ENCODE results near the gene POLE.

DNA sequence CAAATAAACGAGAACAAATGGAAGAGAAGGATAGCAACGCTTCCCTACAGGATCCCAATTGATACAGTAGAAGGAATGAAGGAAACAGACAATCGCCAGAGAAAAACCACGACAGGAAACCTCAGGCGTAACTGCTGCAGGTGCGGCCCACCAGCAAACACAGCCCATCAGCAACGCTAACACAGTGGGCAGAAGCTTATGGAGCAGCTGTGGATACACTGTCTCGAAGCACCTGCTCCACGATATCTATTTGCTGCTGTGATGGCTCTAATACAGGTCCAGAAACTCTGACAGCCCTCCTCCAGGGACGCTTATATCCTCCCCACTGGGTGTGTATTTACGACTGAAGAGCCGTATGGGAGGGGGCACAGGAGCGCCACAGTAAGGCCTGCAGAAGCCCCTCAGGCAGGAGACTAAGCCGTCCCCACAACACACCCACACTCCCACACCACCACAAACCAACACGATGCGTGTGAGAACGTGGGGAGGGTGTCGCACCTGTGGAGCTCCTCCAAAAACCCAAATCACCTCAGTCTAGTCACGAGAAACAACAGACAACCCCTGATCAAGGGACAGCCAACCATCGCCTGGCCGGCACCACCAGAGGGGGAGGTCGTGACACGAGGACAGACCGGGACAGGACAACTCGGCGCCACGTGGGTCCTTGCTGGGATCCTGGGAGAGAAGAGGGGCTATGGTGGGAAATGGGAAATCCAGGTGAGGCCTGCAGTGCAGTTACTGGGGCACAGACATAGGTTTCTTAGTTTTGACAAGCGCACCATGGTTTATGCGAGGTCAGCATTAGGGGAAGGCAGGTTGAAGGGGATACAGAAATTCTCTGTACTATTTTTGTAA lies 24.0 kb downstream of the POLE start:
- TF ChIP-seq TCF12 (IDR thresholded peaks at IDR 0.05; ENCODE audit: low read depth) (no peak), TEAD4 (IDR thresholded peaks at IDR 0.05) (no peak), NFIC (IDR thresholded peaks at IDR 0.05) (no peak), ZBTB7A (IDR thresholded peaks at IDR 0.05; ENCODE audit: low read depth) (no peak), CREB1 (IDR thresholded peaks at IDR 0.05; ENCODE audit: low read depth) (no peak), RAD21 (IDR thresholded peaks at IDR 0.05; ENCODE audit: low read depth) (no peak), EGR1 (IDR thresholded peaks at IDR 0.05) (no peak), FOXM1 (IDR thresholded peaks at IDR 0.05; ENCODE audit: borderline replicate concordance, low read depth) (no peak), EP300 (IDR thresholded peaks at IDR 0.05; ENCODE audit: borderline replicate concordance) (no peak), TAF1 (IDR thresholded peaks at IDR 0.05; ENCODE audit: low read depth) (no peak), YY1 (IDR thresholded peaks at IDR 0.05; ENCODE audit: low read depth) (no peak)
- TF ChIP-seq, protein P1, sequence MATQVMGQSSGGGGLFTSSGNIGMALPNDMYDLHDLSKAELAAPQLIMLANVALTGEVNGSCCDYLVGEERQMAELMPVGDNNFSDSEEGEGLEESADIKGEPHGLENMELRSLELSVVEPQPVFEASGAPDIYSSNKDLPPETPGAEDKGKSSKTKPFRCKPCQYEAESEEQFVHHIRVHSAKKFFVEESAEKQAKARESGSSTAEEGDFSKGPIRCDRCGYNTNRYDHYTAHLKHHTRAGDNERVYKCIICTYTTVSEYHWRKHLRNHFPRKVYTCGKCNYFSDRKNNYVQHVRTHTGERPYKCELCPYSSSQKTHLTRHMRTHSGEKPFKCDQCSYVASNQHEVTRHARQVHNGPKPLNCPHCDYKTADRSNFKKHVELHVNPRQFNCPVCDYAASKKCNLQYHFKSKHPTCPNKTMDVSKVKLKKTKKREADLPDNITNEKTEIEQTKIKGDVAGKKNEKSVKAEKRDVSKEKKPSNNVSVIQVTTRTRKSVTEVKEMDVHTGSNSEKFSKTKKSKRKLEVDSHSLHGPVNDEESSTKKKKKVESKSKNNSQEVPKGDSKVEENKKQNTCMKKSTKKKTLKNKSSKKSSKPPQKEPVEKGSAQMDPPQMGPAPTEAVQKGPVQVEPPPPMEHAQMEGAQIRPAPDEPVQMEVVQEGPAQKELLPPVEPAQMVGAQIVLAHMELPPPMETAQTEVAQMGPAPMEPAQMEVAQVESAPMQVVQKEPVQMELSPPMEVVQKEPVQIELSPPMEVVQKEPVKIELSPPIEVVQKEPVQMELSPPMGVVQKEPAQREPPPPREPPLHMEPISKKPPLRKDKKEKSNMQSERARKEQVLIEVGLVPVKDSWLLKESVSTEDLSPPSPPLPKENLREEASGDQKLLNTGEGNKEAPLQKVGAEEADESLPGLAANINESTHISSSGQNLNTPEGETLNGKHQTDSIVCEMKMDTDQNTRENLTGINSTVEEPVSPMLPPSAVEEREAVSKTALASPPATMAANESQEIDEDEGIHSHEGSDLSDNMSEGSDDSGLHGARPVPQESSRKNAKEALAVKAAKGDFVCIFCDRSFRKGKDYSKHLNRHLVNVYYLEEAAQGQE (IDR thresholded peaks at IDR 0.05; ENCODE audit: low read depth) = no peak
- TF ChIP-seq, protein P2, sequence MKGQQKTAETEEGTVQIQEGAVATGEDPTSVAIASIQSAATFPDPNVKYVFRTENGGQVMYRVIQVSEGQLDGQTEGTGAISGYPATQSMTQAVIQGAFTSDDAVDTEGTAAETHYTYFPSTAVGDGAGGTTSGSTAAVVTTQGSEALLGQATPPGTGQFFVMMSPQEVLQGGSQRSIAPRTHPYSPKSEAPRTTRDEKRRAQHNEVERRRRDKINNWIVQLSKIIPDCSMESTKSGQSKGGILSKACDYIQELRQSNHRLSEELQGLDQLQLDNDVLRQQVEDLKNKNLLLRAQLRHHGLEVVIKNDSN (IDR thresholded peaks at IDR 0.05) = no peak

Data from Ishikawa (cell line).